ENCODE data around the gene PCP4.

PCP4 gene

DNA sequence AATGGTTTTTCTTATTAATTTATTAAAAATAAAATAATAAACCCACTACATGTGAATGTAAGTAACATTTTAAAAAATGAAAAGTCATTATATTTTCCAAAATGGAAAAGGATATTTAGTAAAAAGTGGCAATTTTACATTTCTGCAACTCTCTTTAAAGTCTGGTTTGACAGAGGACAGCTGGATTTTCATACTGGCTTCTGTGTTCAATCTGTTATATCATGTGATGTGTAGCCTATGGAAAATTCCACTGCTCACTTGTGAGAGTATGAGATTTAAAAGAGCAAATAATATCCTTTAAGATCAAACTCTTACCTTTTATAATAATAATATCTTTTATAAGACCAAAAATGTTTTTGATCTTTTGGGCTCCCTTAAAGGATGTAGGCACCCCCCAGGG is 33.7 kb downstream of the PCP4 start:
- no peaks in the 10 kb centered on the region for H3K9me3 ChIP-seq (ENCODE audit: control insufficient read depth, low read depth, low read length)
- no peaks in the 10 kb centered on the region for H3K27me3 ChIP-seq (ENCODE audit: control insufficient read depth, insufficient read depth, low read length)
- no peak overlapping the region for H3K27ac ChIP-seq (ENCODE audit: low read length)
- no peak overlapping the region for H3K9ac ChIP-seq (ENCODE audit: low read length)
- H3K4me1 ChIP-seq (ENCODE audit: control insufficient read depth, low read depth, low read length), result no peaks in the 10 kb centered on the region
- H3K4me3 ChIP-seq (ENCODE audit: low read length), result no peak overlapping the region
- no peaks in the 10 kb centered on the region for H3K36me3 ChIP-seq (ENCODE audit: control insufficient read depth, low read depth, low read length)

DNA sequence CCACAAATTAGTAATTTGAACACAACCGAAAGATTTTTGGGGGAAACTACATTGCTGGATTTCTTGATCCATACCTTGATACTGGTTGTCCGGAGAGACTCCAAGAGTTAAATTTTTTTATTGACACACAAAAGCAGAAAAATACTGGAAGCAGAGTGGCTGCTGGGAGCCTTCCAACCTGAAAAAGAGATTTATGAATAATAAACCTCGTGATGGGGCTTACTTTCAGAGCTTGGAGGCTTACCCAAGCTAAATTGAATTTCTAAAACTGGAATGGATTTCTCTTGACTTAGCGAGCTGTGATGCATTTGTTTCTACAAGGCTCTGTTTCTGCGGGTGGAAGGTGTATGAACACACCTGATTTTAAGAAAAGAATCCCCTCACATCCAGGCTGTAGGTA is 35.7 kb downstream of the PCP4 start:
- no peak overlapping the region for H3K4me3 ChIP-seq (ENCODE audit: low read length)
- no peaks in the 10 kb centered on the region for H3K9me3 ChIP-seq (ENCODE audit: control insufficient read depth, low read depth, low read length)

DNA sequence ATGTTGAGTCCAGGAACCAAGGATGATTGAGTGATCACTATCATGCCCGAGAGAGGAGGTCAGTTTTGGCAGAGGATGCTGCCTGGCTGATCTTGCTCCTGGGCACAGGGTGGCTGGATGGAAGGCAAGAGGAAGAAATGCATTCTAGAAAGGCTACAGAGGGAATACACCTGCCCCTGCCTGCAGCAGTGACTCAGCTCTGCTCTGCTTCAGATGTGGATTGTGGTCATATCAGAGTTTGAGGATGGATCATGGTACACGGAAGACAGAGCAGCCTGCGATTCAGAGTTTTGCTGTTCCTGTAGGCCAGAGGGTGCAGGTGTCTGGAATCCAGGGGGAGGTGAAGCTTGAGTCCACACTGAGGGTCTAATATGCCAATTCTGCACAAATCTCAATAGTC is 37.2 kb downstream of the PCP4 start:
- Histone ChIP-seq H3K36me3 (ENCODE audit: control insufficient read depth, low read depth, low read length) (no peaks in the 10 kb centered on the region), H3K9me3 (ENCODE audit: control insufficient read depth, low read depth, low read length) (no peaks in the 10 kb centered on the region), H3K27me3 (ENCODE audit: control insufficient read depth, insufficient read depth, low read length) (no peaks in the 10 kb centered on the region), H3K9ac (ENCODE audit: low read length) (no peak overlapping the region), H3K4me3 (ENCODE audit: low read length) (no peak overlapping the region), H3K4me1 (ENCODE audit: control insufficient read depth, low read depth, low read length) (no peaks in the 10 kb centered on the region), H3K27ac (ENCODE audit: low read length) (no peak overlapping the region)

More for the DNA sequence above, 35.7 kb downstream of the PCP4 start:
- no peaks in the 10 kb centered on the region for H3K27me3 ChIP-seq (ENCODE audit: control insufficient read depth, insufficient read depth, low read length)
- H3K9ac ChIP-seq (ENCODE audit: low read length), result no peak overlapping the region
- H3K4me1 ChIP-seq (ENCODE audit: control insufficient read depth, low read depth, low read length), result no peaks in the 10 kb centered on the region
- no peaks in the 10 kb centered on the region for H3K36me3 ChIP-seq (ENCODE audit: control insufficient read depth, low read depth, low read length)
- H3K27ac ChIP-seq (ENCODE audit: low read length), result no peak overlapping the region

DNA sequence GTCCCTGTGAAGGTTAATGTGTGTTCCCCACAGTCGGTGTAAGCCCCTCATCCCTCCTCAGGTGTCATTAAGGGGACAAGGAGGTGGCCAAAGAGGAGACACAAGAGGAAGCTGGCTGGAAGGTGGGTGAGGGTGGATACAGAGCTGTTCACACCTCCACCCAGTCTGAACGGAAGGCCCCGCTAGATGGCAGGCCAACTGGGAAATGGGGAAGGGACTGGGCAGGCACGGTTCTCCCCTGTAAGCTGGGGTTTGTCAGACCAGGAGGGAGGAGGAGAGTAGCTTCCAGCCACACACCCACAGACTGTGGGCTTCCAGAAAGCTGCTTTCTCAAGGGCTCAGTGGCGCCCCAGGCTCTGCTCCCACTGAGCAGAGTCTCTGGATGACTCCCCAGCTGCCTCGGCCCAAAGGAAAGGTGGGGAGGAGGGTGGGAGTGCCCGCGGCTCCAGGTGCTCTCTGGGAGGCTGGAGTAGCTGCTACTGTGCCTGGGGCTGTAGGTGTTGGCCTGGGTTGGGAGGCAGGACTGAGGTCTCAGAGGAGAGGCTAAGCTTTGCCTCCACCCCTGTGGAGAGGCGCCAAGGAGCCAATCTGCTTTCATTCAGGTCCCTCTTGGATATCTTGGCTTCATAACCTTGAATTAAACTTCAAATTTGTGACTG is 41.2 kb downstream of the PCP4 start:
- Histone ChIP-seq H3K9me3 (ENCODE audit: control insufficient read depth, low read depth, low read length) (no peaks in the 10 kb centered on the region), H3K27ac (ENCODE audit: low read length) (no peak overlapping the region), H3K27me3 (ENCODE audit: control insufficient read depth, insufficient read depth, low read length) (no peaks in the 10 kb centered on the region), H3K4me1 (ENCODE audit: control insufficient read depth, low read depth, low read length) (no peaks in the 10 kb centered on the region), H3K36me3 (ENCODE audit: control insufficient read depth, low read depth, low read length) (no peaks in the 10 kb centered on the region), H3K9ac (ENCODE audit: low read length) (no peak overlapping the region), H3K4me3 (ENCODE audit: low read length) (no peak overlapping the region)

DNA sequence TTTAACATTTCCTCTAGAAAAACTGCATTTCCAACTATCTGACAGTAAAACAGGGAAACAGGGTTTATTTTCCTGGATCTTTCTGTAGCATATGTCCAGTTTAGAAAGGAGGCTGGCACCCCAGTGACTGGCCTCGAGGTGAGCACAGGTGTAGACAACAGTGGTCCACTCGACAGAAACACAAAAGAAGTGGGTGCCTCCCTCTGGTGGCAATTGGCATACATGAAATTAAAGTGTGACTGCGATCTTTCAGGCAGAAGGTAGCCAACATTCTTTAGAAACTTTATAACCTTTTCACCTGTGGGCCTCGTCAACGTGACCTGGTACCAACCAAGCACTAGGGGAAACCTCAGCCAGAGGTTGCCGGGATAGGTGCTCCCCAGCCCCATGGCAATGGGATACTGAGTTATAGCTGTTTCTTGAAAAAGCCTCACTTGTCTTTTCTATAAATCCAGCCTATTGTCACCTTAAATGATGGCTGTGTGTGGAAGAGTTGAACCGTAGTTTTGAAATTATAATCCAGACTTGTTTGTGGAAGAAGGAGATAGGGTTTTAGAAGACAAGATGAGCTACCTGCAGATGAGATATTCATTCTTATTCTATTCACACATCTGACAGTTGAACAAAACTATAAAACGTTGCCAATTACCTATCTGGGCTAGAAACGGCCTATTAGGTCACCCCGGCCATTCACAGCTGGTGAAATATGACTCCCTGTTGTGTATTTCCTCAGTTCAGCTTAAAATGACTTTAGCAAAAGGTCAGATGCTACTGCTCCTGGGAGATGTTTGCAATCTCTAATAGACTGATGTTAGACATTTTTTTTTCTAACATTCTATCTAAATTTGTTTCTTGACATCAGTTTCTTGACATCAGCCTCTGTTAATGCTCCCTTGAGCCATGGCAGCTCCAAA is 44.3 kb downstream of the PCP4 start:
- Histone ChIP-seq H3K9me3 (ENCODE audit: control insufficient read depth, low read depth, low read length) (no peaks in the 10 kb centered on the region), H3K27me3 (ENCODE audit: control insufficient read depth, insufficient read depth, low read length) (no peaks in the 10 kb centered on the region), H3K36me3 (ENCODE audit: control insufficient read depth, low read depth, low read length) (no peaks in the 10 kb centered on the region), H3K9ac (ENCODE audit: low read length) (no peak overlapping the region), H3K4me1 (ENCODE audit: control insufficient read depth, low read depth, low read length) (no peaks in the 10 kb centered on the region), H3K27ac (ENCODE audit: low read length) (no peak overlapping the region), H3K4me3 (ENCODE audit: low read length) (no peak overlapping the region)

DNA sequence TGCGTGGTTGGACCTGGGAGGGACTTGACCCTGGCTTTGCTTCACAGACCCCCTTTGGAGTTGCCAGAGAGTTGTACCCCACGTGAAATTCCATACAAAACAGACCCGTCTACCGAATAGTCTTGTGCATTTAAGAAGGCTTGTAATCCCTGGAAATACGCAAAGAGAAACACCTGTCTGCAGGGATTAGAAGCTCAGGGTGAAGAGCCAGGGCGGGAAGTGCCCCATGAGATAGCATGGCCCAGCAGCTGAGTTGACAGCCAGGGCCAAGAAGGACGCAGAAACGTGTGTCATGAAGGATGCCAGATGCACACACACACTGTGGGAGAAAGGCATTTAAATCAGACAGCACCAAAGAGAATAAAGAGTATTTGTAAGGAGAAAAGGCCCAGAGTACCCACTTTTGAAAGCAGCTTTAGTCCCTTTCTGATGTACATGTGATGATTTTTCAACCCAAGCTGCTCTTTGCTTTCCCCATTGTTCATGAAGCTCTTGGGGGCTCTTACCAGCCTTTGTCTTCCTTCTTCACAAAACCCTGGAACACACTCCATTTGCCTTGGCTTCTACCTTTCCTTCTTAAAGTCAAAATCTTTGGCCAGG is 46.6 kb downstream of the PCP4 start:
- H3K36me3 ChIP-seq (ENCODE audit: control insufficient read depth, low read depth, low read length), result no peaks in the 10 kb centered on the region

DNA sequence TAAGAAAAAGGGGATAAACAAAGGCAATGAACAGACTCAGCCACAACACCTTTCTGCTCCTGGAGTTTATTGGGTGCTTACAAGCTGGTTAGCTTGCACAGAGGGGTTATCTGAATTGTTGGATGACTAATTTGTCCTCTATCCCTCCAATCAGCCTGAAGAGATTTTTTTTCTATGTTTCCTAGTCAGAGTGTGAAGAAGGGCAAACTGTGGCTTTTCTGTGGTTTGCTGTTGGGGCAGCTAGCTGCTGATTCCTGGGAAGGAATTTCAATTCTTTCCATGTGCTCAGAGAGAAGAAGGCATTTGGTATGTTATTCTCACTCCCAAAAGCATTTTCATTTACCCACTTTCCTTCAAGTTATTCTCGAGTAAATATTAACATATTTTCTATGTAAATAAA is 48.6 kb downstream of the PCP4 start:
- Histone ChIP-seq H3K4me3 (ENCODE audit: low read length) (no peak overlapping the region), H3K9ac (ENCODE audit: low read length) (no peak overlapping the region), H3K4me1 (ENCODE audit: control insufficient read depth, low read depth, low read length) (no peaks in the 10 kb centered on the region), H3K27ac (ENCODE audit: low read length) (no peak overlapping the region), H3K27me3 (ENCODE audit: control insufficient read depth, insufficient read depth, low read length) (no peaks in the 10 kb centered on the region), H3K36me3 (ENCODE audit: control insufficient read depth, low read depth, low read length) (no peaks in the 10 kb centered on the region), H3K9me3 (ENCODE audit: control insufficient read depth, low read depth, low read length) (no peaks in the 10 kb centered on the region)

More for the DNA sequence above, 46.6 kb downstream of the PCP4 start:
- Histone ChIP-seq H3K9me3 (ENCODE audit: control insufficient read depth, low read depth, low read length) (no peaks in the 10 kb centered on the region), H3K27ac (ENCODE audit: low read length) (no peak overlapping the region), H3K4me3 (ENCODE audit: low read length) (no peak overlapping the region), H3K9ac (ENCODE audit: low read length) (no peak overlapping the region), H3K27me3 (ENCODE audit: control insufficient read depth, insufficient read depth, low read length) (no peaks in the 10 kb centered on the region), H3K4me1 (ENCODE audit: control insufficient read depth, low read depth, low read length) (no peaks in the 10 kb centered on the region)

DNA sequence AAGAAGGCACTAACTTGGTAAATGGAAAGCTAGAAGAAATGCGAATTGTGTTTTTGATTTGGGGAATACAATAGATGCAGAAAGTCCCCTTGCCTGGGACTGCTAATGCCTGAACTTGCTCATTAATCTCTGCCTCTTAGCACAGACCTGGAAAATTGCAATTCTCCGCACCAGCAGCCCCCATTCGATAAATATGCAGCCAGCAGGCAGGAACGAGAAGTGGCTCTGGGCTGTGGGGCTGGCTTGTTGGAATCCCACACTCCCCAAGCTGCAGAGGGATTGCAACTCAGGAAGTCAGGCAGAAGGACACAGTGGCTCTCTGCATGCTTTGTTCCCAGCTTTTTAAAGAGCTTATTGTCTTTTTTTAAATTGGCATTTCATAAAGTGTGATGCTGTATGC is 51.3 kb downstream of the PCP4 start:
- H3K27ac ChIP-seq (ENCODE audit: low read length), result no peak overlapping the region
- no peaks in the 10 kb centered on the region for H3K27me3 ChIP-seq (ENCODE audit: control insufficient read depth, insufficient read depth, low read length)
- no peaks in the 10 kb centered on the region for H3K9me3 ChIP-seq (ENCODE audit: control insufficient read depth, low read depth, low read length)
- no peaks in the 10 kb centered on the region for H3K36me3 ChIP-seq (ENCODE audit: control insufficient read depth, low read depth, low read length)
- H3K9ac ChIP-seq (ENCODE audit: low read length), result no peak overlapping the region
- H3K4me1 ChIP-seq (ENCODE audit: control insufficient read depth, low read depth, low read length), result no peaks in the 10 kb centered on the region
- H3K4me3 ChIP-seq (ENCODE audit: low read length), result no peak overlapping the region

DNA sequence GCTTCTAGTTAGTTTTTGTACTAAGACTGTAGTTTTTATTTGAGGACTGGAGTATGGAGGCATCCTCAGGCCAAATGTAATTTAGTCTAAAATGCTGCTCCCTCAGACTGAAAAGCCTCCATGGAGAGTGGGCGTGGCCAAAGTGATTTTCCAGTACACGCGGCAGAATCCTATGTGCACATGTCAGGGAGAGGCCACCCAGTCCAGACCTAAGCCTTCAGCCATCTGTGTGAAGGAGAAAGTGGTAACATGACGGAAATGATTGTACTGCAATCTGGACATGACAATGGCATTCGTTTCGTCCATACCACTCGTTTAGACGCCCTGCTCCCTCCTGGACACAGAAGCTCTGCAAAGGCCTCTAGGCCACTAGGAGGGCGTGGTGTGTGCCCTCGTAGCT is 56.2 kb downstream of the PCP4 start:
- Histone ChIP-seq H3K9me3 (ENCODE audit: control insufficient read depth, low read depth, low read length) (no peaks in the 10 kb centered on the region), H3K36me3 (ENCODE audit: control insufficient read depth, low read depth, low read length) (no peaks in the 10 kb centered on the region), H3K4me1 (ENCODE audit: control insufficient read depth, low read depth, low read length) (no peaks in the 10 kb centered on the region), H3K9ac (ENCODE audit: low read length) (no peak overlapping the region), H3K27me3 (ENCODE audit: control insufficient read depth, insufficient read depth, low read length) (no peaks in the 10 kb centered on the region), H3K4me3 (ENCODE audit: low read length) (no peak overlapping the region), H3K27ac (ENCODE audit: low read length) (no peak overlapping the region)

DNA sequence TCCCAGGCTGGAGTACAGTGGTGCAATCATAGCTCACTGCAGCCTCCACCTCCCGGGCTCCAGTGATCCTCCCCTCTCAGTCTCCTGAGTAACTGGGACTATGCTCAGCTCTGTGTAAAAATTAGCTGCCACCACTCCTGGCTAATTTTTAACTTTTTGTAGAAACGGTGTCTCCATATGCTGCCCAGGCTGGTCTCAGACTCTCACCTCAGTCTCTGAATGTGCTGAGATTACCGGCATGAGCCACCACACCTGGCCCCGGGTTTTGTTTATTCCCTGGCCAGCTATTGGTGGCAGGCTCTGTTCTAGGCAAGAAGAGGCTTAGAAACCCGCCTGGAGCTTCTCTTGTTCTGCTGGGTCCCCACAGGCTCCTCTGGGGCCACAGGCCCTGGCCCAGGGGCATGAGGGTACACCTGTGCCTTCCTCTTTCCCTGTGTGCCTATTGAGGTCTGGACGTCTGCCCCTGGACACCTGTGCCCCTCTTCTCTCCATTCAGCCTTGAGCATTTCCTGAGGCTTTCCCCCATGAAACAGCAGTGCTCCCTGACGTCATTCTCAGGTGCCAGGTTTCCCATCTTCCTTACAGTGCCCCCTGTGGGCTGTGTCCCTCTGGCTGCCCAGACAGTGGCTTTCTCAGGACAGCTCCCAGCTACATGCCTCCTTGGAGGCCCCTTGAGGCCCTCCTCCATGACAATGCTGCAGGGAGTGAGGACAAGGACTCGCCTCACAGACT is 57.5 kb downstream of the PCP4 start:
- Histone ChIP-seq H3K4me1 (ENCODE audit: control insufficient read depth, low read depth, low read length) (no peaks in the 10 kb centered on the region), H3K9ac (ENCODE audit: low read length) (no peak overlapping the region), H3K27me3 (ENCODE audit: control insufficient read depth, insufficient read depth, low read length) (no peaks in the 10 kb centered on the region), H3K4me3 (ENCODE audit: low read length) (no peak overlapping the region), H3K9me3 (ENCODE audit: control insufficient read depth, low read depth, low read length) (no peaks in the 10 kb centered on the region), H3K27ac (ENCODE audit: low read length) (no peak overlapping the region), H3K36me3 (ENCODE audit: control insufficient read depth, low read depth, low read length) (no peaks in the 10 kb centered on the region)

DNA sequence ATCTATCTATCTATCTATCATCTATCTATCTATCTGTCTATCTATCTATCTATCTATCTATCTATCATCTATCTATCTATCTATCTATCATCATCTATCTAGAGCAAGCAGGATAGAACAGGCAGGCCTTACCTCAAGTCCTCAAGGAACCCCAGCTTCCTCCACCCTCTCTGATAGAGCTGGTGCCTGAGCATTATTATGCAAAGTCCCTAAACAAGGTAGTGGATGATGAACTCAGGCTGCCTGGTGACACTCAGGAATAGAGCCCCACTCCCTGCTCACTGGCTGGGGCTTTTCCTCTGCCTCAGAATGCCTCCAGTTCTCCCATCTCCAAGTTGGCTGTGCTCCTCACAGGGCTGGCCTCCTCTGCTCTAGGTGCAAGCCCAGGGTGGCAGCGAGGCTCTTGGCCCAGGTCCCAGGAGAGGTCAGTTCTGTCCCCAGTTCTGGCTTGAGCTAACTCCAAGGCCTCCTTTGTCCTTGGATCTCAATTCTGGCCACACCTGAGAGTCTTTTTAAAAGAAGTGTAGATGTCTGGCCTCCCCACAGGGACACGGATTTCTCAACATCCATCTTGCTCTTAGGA is 60.2 kb downstream of the PCP4 start:
- Histone ChIP-seq H3K9ac (ENCODE audit: low read length) (no peak overlapping the region), H3K27ac (ENCODE audit: low read length) (no peak overlapping the region), H3K27me3 (ENCODE audit: control insufficient read depth, insufficient read depth, low read length) (no peaks in the 10 kb centered on the region), H3K9me3 (ENCODE audit: control insufficient read depth, low read depth, low read length) (no peaks in the 10 kb centered on the region), H3K4me1 (ENCODE audit: control insufficient read depth, low read depth, low read length) (no peaks in the 10 kb centered on the region), H3K36me3 (ENCODE audit: control insufficient read depth, low read depth, low read length) (no peaks in the 10 kb centered on the region), H3K4me3 (ENCODE audit: low read length) (no peak overlapping the region)
